NT2/D1 (cell line): Measurements from ENCODE around the gene NSL1.

ENCODE experiments used
- DNase-seq: peaks from one replicate; pipeline ENCODE4 v3.0.0-alpha.2; 2011; ENCODE audit warnings: low read depth, low spot score
- H3K27me3 ChIP-seq: 2 replicates; pipeline ENCODE4 v1.6.0; 2011; ENCODE audit warnings: mild to moderate bottlenecking; ENCODE audit not compliant: insufficient read length, insufficient read depth
- H3K36me3 ChIP-seq: 2 replicates; pipeline ENCODE4 v1.6.1; 2011; ENCODE audit warnings: mild to moderate bottlenecking, low read length, mixed read lengths; ENCODE audit not compliant: insufficient read depth, insufficient read length
- H3K4me1 ChIP-seq: 2 replicates; pipeline ENCODE4 v1.5.1; 2011; ENCODE audit not compliant: insufficient read depth, insufficient read length
- H3K4me3 ChIP-seq: 2 replicates; pipeline ENCODE4 v1.5.1; 2011; ENCODE audit warnings: low read depth; ENCODE audit not compliant: insufficient read length
- H3K9ac ChIP-seq: 2 replicates; pipeline ENCODE4 v1.6.0; 2011; ENCODE audit warnings: low read depth; ENCODE audit not compliant: insufficient read length
- H3K9me3 ChIP-seq: 2 replicates; pipeline ENCODE4 v1.5.1; 2011; ENCODE audit warnings: mild to moderate bottlenecking, low read length; ENCODE audit not compliant: insufficient read depth
- SUZ12 ChIP-seq: IDR thresholded peaks from 2 replicates; pipeline ENCODE4 v1.6.1; 2011; ENCODE audit not compliant: insufficient read length, insufficient read depth; ENCODE audit errors: extremely low read depth
- YY1 ChIP-seq: IDR thresholded peaks from 2 replicates; pipeline ENCODE4 v1.6.1; 2011; ENCODE audit not compliant: insufficient read length, insufficient read depth
- ZNF274 ChIP-seq: IDR thresholded peaks from 2 replicates; pipeline ENCODE4 v1.6.1; 2011; ENCODE audit warnings: mild to moderate bottlenecking, low read depth, low read length

Gene NSL1

DNA sequence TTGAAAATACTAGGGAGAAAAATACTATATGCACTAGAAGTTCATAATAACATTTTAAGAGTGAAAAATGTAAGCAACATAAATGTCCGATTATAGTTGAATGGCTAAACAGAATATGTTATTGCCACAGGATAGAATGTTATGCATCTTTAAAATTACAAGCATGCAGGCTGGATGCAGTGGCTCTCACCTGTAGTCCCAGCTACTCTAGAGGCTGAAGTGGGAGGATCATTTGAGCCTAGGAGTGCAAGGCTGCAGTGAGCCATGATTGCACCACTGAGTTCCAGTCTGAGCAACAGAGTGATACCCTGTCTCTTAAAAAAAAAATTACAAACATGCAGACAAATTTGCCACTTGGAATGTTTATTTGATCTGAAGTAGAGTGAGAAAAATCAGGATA lies 88.9 kb downstream of the NSL1 start:
- Histone ChIP-seq H3K4me3 (no peak overlapping the region), H3K27me3 (peaks cover 65% of the 10 kb centered on the region), H3K9ac (no peak overlapping the region), H3K4me1 (peaks cover 4% of the 10 kb centered on the region), H3K9me3 (no peaks in the 10 kb centered on the region), H3K36me3 (no peaks in the 10 kb centered on the region)
- TF ChIP-seq YY1 (no peak), ZNF274 (no peak), SUZ12 (no peak)
- no peak for DNase-seq

DNA sequence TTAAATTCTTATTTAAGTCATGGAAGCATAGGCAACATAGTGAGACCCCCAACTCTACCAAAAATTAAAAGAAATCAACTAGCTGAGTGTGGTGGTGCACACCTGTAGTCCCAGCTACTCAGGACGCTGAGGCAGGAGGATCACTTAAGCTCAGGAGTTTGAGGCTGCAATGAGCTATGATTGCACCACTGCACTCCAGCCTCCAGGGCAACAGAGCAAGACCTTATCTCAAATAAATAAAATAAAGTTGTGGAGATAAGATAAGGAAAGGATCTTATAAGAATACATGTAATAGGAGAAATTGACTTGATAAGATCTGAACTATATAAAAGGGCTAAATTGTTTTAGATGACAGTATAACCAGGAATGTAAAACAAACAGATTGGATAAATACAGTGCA lies 89.7 kb downstream of the NSL1 start:
- no peak overlapping the region for H3K9ac ChIP-seq
- H3K4me1 ChIP-seq: peaks cover 4% of the 10 kb centered on the region
- no peaks in the 10 kb centered on the region for H3K9me3 ChIP-seq
- no peaks in the 10 kb centered on the region for H3K36me3 ChIP-seq
- no peak for DNase-seq
- no peak overlapping the region for H3K4me3 ChIP-seq
- no peak for TF ChIP-seq SUZ12
- no peak for TF ChIP-seq ZNF274
- TF ChIP-seq YY1: no peak
- H3K27me3 ChIP-seq: peaks cover 72% of the 10 kb centered on the region

DNA sequence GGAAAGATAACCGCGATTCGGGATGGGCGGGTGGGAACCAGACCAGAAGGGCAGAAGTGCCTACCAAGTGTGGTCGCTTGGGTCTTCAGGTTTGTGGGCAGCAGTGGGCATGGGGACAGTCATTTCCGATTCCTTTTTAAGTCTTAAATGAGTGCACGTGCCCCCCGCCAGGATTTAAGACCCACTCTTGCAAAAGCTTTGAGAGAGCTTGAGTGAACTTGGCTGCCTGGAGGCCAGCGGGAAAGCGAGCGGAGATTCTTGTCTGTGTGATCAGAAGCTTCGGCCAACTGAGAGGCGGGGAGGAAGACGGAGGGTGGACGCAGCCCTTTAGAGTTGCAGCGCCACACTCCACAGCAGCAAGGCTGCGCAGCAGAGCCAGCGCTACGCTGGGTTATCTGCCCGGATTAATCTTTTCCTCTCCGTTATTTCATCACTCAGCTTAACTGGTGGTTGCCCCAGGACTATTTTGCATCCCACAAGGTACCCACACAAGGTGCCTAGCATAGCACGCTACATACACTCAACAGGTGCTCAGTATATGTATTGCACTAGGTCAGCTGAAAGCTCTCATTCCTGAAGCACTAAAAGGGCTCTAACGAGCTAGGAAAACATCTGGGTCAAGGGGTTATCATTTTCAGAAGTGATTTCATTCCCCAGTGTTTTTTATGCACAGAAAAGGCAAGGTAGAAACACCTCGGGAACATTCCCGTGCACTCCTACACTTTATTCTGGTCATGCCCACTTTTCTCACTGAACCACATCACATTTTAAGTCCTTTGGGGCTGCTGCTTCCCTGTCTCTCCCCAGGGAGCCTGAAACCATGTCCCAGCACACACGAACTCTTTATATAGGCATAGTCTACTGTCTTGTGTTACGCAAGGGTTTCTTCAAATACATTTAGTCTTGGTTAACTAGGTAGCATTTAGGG lies 90.4 kb downstream of the NSL1 start:
- no peak for TF ChIP-seq ZNF274
- TF ChIP-seq SUZ12: peak; percentile 37
- H3K9me3 ChIP-seq: no peaks in the 10 kb centered on the region
- peak overlapping the region; percentile 51 for H3K4me3 ChIP-seq
- H3K4me1 ChIP-seq: peaks cover 4% of the 10 kb centered on the region
- H3K9ac ChIP-seq: peak overlapping the region; percentile 57
- H3K27me3 ChIP-seq: peaks cover 76% of the 10 kb centered on the region
- peak; percentile 35 for DNase-seq
- no peaks in the 10 kb centered on the region for H3K36me3 ChIP-seq

DNA sequence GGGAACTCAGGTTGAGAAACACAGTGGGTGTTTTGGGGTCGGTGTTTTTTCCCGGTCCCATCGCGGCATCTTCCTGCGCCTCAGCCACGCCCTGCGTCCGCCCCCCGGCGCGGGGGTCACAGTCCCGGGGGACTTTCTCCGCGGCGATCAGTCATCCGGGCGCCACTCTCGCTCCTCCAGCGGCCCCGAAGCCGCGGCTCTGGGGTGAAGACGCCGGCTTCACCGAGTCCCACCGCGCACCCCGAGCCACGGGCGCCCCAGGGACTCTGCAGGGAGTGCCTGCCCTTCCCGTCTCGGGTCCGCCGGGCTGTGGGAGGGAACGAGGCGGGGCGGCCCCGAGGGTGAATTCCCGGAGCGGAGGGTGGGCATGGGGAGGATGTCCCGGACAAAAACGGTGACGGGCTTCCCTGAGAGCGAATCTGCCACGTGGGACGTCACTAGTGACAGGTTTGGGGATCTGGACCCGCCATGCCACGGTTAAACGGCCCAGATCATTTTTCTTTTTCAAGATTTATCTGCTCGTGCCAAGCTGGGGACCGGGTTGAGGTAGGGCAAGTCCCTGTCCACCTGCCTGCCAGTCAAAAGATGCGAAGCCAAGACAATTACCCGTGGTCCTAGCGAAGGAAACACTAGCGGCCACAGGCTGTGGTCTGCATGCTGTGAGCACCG lies 91.2 kb downstream of the NSL1 start:
- DNase-seq: no peak
- Histone ChIP-seq H3K27me3 (peaks cover 76% of the 10 kb centered on the region), H3K4me3 (peak overlapping the region; percentile 51), H3K9me3 (no peaks in the 10 kb centered on the region), H3K4me1 (peaks cover 4% of the 10 kb centered on the region), H3K36me3 (no peaks in the 10 kb centered on the region), H3K9ac (peak overlapping the region; percentile 57)
- TF ChIP-seq ZNF274 (no peak), SUZ12 (peak; percentile 12), YY1 (no peak)

DNA sequence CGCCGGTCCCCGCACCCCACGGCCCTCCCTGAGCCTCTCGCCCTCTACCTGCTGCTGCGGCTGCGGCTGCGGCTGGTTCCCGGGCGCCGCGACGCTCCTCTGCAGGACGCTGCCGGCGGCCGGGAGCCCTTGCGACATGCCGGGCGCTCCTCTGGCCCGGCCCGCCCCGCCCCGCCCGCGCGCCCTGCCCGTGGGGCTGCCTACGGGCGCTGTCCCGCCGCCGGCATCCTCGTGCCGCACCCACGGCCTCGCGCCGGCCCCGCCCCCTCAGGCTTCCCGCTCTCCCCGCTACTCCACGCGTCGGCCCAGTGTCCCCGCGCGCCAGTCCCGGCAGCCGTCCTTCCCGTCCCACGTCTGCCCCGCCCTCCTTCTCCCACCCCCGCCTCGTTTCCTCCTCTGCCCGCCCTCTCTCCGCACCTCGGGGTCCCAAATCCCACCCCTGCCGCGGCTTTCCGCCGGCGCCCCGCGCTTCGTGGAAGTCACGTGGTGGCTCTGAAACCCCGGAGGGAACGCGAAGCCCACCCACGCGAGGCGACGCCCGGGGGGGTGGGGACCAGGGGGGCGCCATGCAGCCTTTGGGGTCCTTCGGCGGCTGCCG lies 91.9 kb downstream of the NSL1 start, which contains the start of gene BATF3:
BATF3 (minus strand) TSS at position 216 of the 598 bp plus-strand sequence; CDS start at position 138, 78 bp downstream.
- peak within 1 kb of the TSS; percentile 57 for H3K9ac ChIP-seq
- H3K4me3 ChIP-seq: peak within 1 kb of the TSS; percentile 51
- no peaks in the 10 kb centered on the region for H3K36me3 ChIP-seq
- H3K9me3 ChIP-seq: no peaks in the 10 kb centered on the region
- no peak for DNase-seq
- no peak for TF ChIP-seq SUZ12
- no peak for TF ChIP-seq ZNF274
- TF ChIP-seq YY1: no peak
- H3K4me1 ChIP-seq: peaks cover 4% of the 10 kb centered on the region
- peaks cover 76% of the 10 kb centered on the region for H3K27me3 ChIP-seq

DNA sequence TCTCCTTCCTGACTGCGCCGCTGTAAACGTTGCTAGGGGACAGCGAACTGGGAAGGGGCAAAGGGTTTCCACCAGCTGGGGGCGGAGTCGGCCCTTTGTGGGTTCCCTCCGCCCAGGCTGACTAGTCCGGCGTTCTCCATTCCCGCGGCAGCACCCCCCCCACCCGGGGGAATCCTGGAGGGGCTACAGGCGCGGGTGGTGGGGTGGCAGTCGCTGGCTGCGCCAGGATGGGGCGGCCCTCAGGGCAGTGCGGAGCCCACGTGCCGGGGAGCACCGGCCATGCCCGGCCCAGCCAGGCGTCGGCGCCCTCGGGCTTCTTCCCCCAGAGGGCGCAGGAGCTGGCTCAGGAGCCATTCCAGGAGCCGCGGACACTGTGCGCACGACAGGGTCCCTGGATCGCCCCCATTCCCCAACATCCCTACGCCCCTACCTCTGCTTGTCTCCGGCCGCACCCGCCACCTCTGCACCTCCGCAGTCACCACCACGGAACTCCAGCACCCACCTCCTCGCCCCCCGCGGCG lies 92.4 kb downstream of the NSL1 start:
- peaks cover 74% of the 10 kb centered on the region for H3K27me3 ChIP-seq
- H3K36me3 ChIP-seq: no peaks in the 10 kb centered on the region
- H3K9me3 ChIP-seq: no peaks in the 10 kb centered on the region
- no peak for TF ChIP-seq YY1
- TF ChIP-seq SUZ12: no peak
- no peak for TF ChIP-seq ZNF274
- H3K4me3 ChIP-seq: peak overlapping the region; percentile 51
- H3K4me1 ChIP-seq: peaks cover 4% of the 10 kb centered on the region
- peak; percentile 54 for DNase-seq
- peak overlapping the region; percentile 37 for H3K9ac ChIP-seq
